CD4-positive, alpha-beta T cell (primary cell): ENCODE measurements around the gene CBX2. TPM values are rescaled to one million over a fixed set of nuclear protein-coding genes. Genes with fewer than 3 reads are reported as not detected.

Experiments
- ATAC-seq: fragments of 200-7000 bp; cut with Tn5 transposase; one replicate; pipeline ENCODE4 v1.10.0; 2022; ENCODE audit warnings: mild to moderate bottlenecking; ENCODE audit not compliant: poor library complexity
- CTCF ChIA-PET: fragments of 350-600 bp; sonication (Branson Sonifier 250); formaldehyde crosslinking; loops from one replicate; lab custom pipeline; 2021; ENCODE audit warnings: antibody characterized with exemption, inconsistent platforms; lab: Charles Lee
- POLR2A ChIA-PET: fragments of 350-600 bp; sonication (Branson Sonifier 250); formaldehyde crosslinking; loops from one replicate; lab custom pipeline; 2021; ENCODE audit warnings: antibody characterized with exemption, inconsistent platforms; lab: Charles Lee
- DNase-seq, 14 experiments: peaks; one replicate each; pipeline ENCODE4 v3.0.0-alpha.2; 2013 to 2020; ENCODE audit warnings: mixed read lengths in 2 of 14
- H3K27ac ChIP-seq, 2 donors: one replicate each; pipeline versions ENCODE4 v1.5.1 to v1.7.0; 2013; ENCODE audit warnings: low read length in 2 of 2, low read depth in 1 of 2, mild to moderate bottlenecking in 1 of 2
- H3K27me3 ChIP-seq, 2 experiments: 1 replicate in 1 of 2; 2 replicates in 1 of 2; pipeline versions ENCODE4 v1.6.1 to v1.7.0; 2013; ENCODE audit warnings: low read length in 2 of 2, control low read depth in 1 of 2, mild to moderate bottlenecking in 1 of 2, moderate library complexity in 1 of 2; ENCODE audit not compliant: insufficient read depth in 2 of 2, control insufficient read depth in 1 of 2
- H3K36me3 ChIP-seq: one replicate; pipeline ENCODE4 v1.6.1; 2013; ENCODE audit warnings: low read length, control low read depth; ENCODE audit not compliant: insufficient read depth
- H3K4me1 ChIP-seq: one replicate; pipeline ENCODE4 v1.6.1; 2013; ENCODE audit warnings: low read length, control low read depth; ENCODE audit not compliant: insufficient read depth
- H3K4me3 ChIP-seq: one replicate; pipeline ENCODE4 v1.5.1; 2013; ENCODE audit warnings: mild to moderate bottlenecking, low read length, moderate library complexity
- H3K9me3 ChIP-seq, 2 experiments: 1 replicate in 1 of 2; 2 replicates in 1 of 2; pipeline versions ENCODE4 v1.6.1 to v1.7.0; 2013; ENCODE audit warnings: low read length in 2 of 2, mild to moderate bottlenecking in 2 of 2, control low read depth in 1 of 2, moderate library complexity in 1 of 2; ENCODE audit not compliant: control insufficient read depth in 1 of 2, insufficient read depth in 1 of 2
- H3K27ac Mint-ChIP-seq: one replicate; pipeline ENCODE4 v1.8.0; 2020; ENCODE audit warnings: mixed read lengths
- H3K27me3 Mint-ChIP-seq: one replicate; pipeline ENCODE4 v1.8.0; 2021; ENCODE audit warnings: mixed read lengths
- H3K36me3 Mint-ChIP-seq: one replicate; pipeline ENCODE4 v1.8.0; 2021; ENCODE audit warnings: low read depth, mixed read lengths
- H3K4me1 Mint-ChIP-seq: one replicate; pipeline ENCODE4 v1.8.0; 2021; ENCODE audit warnings: low read depth, mixed read lengths
- H3K4me3 Mint-ChIP-seq: one replicate; pipeline ENCODE4 v1.8.0; 2020; ENCODE audit warnings: mild to moderate bottlenecking, mixed read lengths
- H3K9me3 Mint-ChIP-seq: one replicate; pipeline ENCODE4 v1.8.0; 2020; ENCODE audit warnings: mixed read lengths
- CTCF ChIP-seq: fragments of 200-600 bp; IDR thresholded peaks from one replicate; pipeline ENCODE4 v1.8.0; 2022; ENCODE audit warnings: antibody characterized with exemption, mild to moderate bottlenecking
- intact Hi-C, 2 experiments: fragments of 100-400 bp; cut with DNase I in 1 of 2; cut with micrococcal nuclease in 1 of 2; formaldehyde crosslinking; loops; one replicate each; pipeline versions ENCODE4 v1.15.1 to v1.9.0; 2023 to 2025; cut with DNase I, micrococcal nuclease
- total RNA-seq, 174 experiments: library from RNA in 2 of 174; stranded (reverse) in 2 of 174; gene quantifications; one replicate each; pipeline ENCODE4 v1.2.3 and lab custom pipeline; 2021 to 2026

Gene CBX2
- total RNA-seq, 2 experiments from 2014 or later = 0.31 TPM; not detected in 1

- TF ChIP-seq CTCF = no peak
- Mint-ChIP-seq H3K27ac (no peak overlapping the region), H3K4me3 (peak overlapping the region; percentile 30), H3K36me3 (no peaks in the 10 kb centered on the region), H3K4me1 (peaks cover 30% of the 10 kb centered on the region), H3K27me3 (peaks cover 71% of the 10 kb centered on the region), H3K9me3 (no peaks in the 10 kb centered on the region)
- Histone ChIP-seq H3K27me3 (peaks cover 63 to 70% of the 10 kb centered on the region in 2 experiments), H3K9me3 (peaks cover 0 to 49% of the 10 kb centered on the region in 2 experiments), H3K4me1 (peaks cover 66% of the 10 kb centered on the region), H3K27ac (no peak overlapping the region), H3K4me3 (no peak overlapping the region), H3K36me3 (no peaks in the 10 kb centered on the region)
- intact Hi-C loops = loop anchor here in 1 of 2 experiments (5.0 kb wide), 1 partner anchor 66 kb away; no protein-coding TSS in a partner anchor
- POLR2A ChIA-PET = interaction anchor here (0.7 to 7.0 kb wide), 7 partner anchors 15 to 68 kb away, joined by 3 to 82 read pairs (median 7); partner anchors contain the start of genes CBX4 and CBX8
- DNase-seq (peak in 1 of 14 experiments; percentile 49), ATAC-seq (no peak)
- CTCF ChIA-PET = interaction anchor here (1.0 to 3.4 kb wide), 3 partner anchors 22 to 31 kb away, joined by 3 to 15 read pairs (median 4); partner anchors contain the start of gene CBX4
Observed at GRCh38 chr17:79813297-79814126, 35.6 kb downstream of the CBX2 start.

- H3K4me1 ChIP-seq = peaks cover 57% of the 10 kb centered on the region
- no peak overlapping the region for H3K4me3 ChIP-seq
- Mint-ChIP-seq H3K4me3 (peak overlapping the region; percentile 84), H3K27ac (no peak overlapping the region), H3K27me3 (peaks cover 62% of the 10 kb centered on the region), H3K9me3 (no peaks in the 10 kb centered on the region), H3K36me3 (no peaks in the 10 kb centered on the region), H3K4me1 (peaks cover 23% of the 10 kb centered on the region)
- TF ChIP-seq CTCF = no peak
- intact Hi-C loops = loop anchor here in 1 of 2 experiments (5.0 kb wide), 1 partner anchor 67 kb away; no protein-coding TSS in a partner anchor
- DNase-seq (peak in 1 of 14 experiments; percentile 35), ATAC-seq (no peak)
- H3K36me3 ChIP-seq = no peaks in the 10 kb centered on the region
- peaks cover 0 to 41% of the 10 kb centered on the region in 2 experiments for H3K9me3 ChIP-seq
- no peak overlapping the region for H3K27ac ChIP-seq
- CTCF ChIA-PET = no interaction called here
- H3K27me3 ChIP-seq = peaks cover 54 to 61% of the 10 kb centered on the region in 2 experiments
- POLR2A ChIA-PET = interaction anchor here (0.7 to 7.0 kb wide), 7 partner anchors 9 to 69 kb away, joined by 3 to 82 read pairs (median 3); partner anchors contain the start of genes CBX4 and CBX8
Observed at GRCh38 chr17:79814127-79814973, 36.4 kb downstream of the CBX2 start.
